H1 (cell line): ENCODE results near the gene GALT. TPM values are rescaled to one million over a fixed set of nuclear protein-coding genes. Genes with fewer than 3 reads are reported as not detected.

Source experiments
- CTCF ChIA-PET: fragments of 300-600 bp; sonication (Branson Sonifier 250); formaldehyde crosslinking; loops from one replicate; lab custom pipeline; 2021; ENCODE audit not compliant: partially characterized antibody; lab: Charles Lee
- POLR2A ChIA-PET: fragments of 300-600 bp; sonication (Branson Sonifier 250); formaldehyde crosslinking; loops from one replicate; lab custom pipeline; 2021; ENCODE audit warnings: inconsistent platforms; ENCODE audit not compliant: partially characterized antibody; lab: Charles Lee
- DNase-seq, 2 experiments: peaks; one replicate each; pipeline versions ENCODE4 v3.0.0 to v3.0.0-alpha.2; 2010 to 2022; ENCODE audit warnings: low spot score in 2 of 2, low read depth in 1 of 2, mixed read lengths in 1 of 2
- FAIRE-seq: peaks from 2 replicates; lab custom pipeline; 2011; peaks lifted over from hg19 to GRCh38; lab: Jason Lieb, UNC
- H2AFZ ChIP-seq: 2 replicates; pipeline ENCODE4 v1.8.1; 2012; ENCODE audit warnings: low read length, inconsistent platforms
- H2AK5ac ChIP-seq: 2 replicates; pipeline ENCODE4 v1.6.1; 2013; ENCODE audit warnings: low read depth, low read length
- H2BK120ac ChIP-seq: replicated peaks from 2 replicates; pipeline ENCODE3; 2013; ENCODE audit warnings: low read depth, low read length, inconsistent platforms
- H2BK12ac ChIP-seq: 2 replicates; pipeline ENCODE4 v1.6.1; 2013; ENCODE audit warnings: low read depth, low read length
- H2BK15ac ChIP-seq: 2 replicates; pipeline ENCODE4 v1.6.1; 2013; ENCODE audit warnings: low read length
- H2BK20ac ChIP-seq: 2 replicates; pipeline ENCODE4 v1.6.1; 2013; ENCODE audit warnings: low read length
- H2BK5ac ChIP-seq: 2 replicates; pipeline ENCODE4 v1.6.1; 2013; ENCODE audit warnings: low read depth, low read length
- H3K14ac ChIP-seq: 2 replicates; pipeline ENCODE4 v1.6.1; 2013; ENCODE audit warnings: inconsistent platforms; ENCODE audit not compliant: insufficient read length
- H3K18ac ChIP-seq: 2 replicates; pipeline ENCODE4 v1.6.1; 2013; ENCODE audit warnings: low read length; ENCODE audit errors: extremely low read depth
- H3K23ac ChIP-seq: 2 replicates; pipeline ENCODE4 v1.6.1; 2013; ENCODE audit warnings: inconsistent platforms; ENCODE audit not compliant: insufficient read length
- H3K23me2 ChIP-seq: 2 replicates; pipeline ENCODE4 v1.6.1; 2013; ENCODE audit warnings: low read depth, low read length
- H3K27ac ChIP-seq: 2 replicates; pipeline ENCODE4 v1.6.1; 2011; ENCODE audit warnings: low read depth, low read length, inconsistent platforms
- H3K27me3 ChIP-seq, 4 experiments: replicated peaks in 1 of 4; 1 replicate in 1 of 4; 2 replicates in 3 of 4; pipeline versions ENCODE4 v1.6.1 to v1.8.1; 2011 to 2013; ENCODE audit warnings: low read length in 3 of 4, mild to moderate bottlenecking in 3 of 4, inconsistent platforms in 2 of 4, mixed read lengths in 2 of 4, moderate library complexity in 1 of 4; ENCODE audit not compliant: control insufficient read depth in 3 of 4, insufficient read depth in 3 of 4; ENCODE audit errors: extremely low read depth in 1 of 4
- H3K36me3 ChIP-seq, 4 experiments: 2 replicates each; pipeline versions ENCODE4 v1.6.1 to v1.8.1; 2011 to 2013; ENCODE audit warnings: mild to moderate bottlenecking in 4 of 4, low read length in 3 of 4, moderate library complexity in 2 of 4, control low read depth in 1 of 4, inconsistent platforms in 1 of 4; ENCODE audit not compliant: insufficient read depth in 4 of 4, control insufficient read depth in 2 of 4
- H3K4ac ChIP-seq: replicated peaks from 2 replicates; pipeline ENCODE3; 2013; ENCODE audit warnings: low read length, low read depth, mixed read lengths, inconsistent platforms; ENCODE audit not compliant: insufficient read length
- H3K4me1 ChIP-seq, 4 experiments: replicated peaks in 1 of 4; 1 replicate in 1 of 4; 2 replicates in 3 of 4; pipeline versions ENCODE4 v1.6.1 to v1.8.1; 2011 to 2013; ENCODE audit warnings: low read length in 3 of 4, inconsistent platforms in 2 of 4, mixed read lengths in 1 of 4; ENCODE audit not compliant: insufficient read depth in 4 of 4, control insufficient read depth in 3 of 4
- H3K4me2 ChIP-seq, 2 experiments: 2 replicates each; pipeline versions ENCODE4 v1.6.1 to v1.8.1; 2011 to 2013; ENCODE audit warnings: low read depth in 2 of 2, low read length in 2 of 2, control low read depth in 1 of 2, inconsistent platforms in 1 of 2, mild to moderate bottlenecking in 1 of 2; ENCODE audit not compliant: insufficient read depth in 1 of 2
- H3K4me3 ChIP-seq, 4 experiments: fragments of 200-600, 300-600 bp in 1 of 4; sonication (generic), shearing (Covaris generic), sonication (Bioruptor Twin) in 1 of 4; 2 replicates each; pipeline versions ENCODE4 v1.5.1 to v1.8.1; 2011 to 2016; ENCODE audit warnings: low read length in 4 of 4, low read depth in 3 of 4, control low read depth in 2 of 4, inconsistent platforms in 2 of 4, mild to moderate bottlenecking in 2 of 4, mixed read lengths in 1 of 4, moderate library complexity in 1 of 4; ENCODE audit not compliant: insufficient read depth in 2 of 4; ENCODE audit errors: extremely low read depth in 1 of 4
- H3K56ac ChIP-seq: replicated peaks from 2 replicates; pipeline ENCODE3; 2013; ENCODE audit warnings: low read depth, mild to moderate bottlenecking, mixed read lengths, low read length, inconsistent platforms; ENCODE audit not compliant: insufficient read length
- H3K79me1 ChIP-seq: 2 replicates; pipeline ENCODE4 v1.6.1; 2013; ENCODE audit warnings: low read depth, low read length, control low read depth
- H3K79me2 ChIP-seq, 2 experiments: 2 replicates each; pipeline versions ENCODE4 v1.6.1 to v1.8.1; 2012 to 2013; ENCODE audit warnings: low read length in 2 of 2, mild to moderate bottlenecking in 2 of 2, inconsistent platforms in 1 of 2; ENCODE audit not compliant: insufficient read depth in 2 of 2, control insufficient read depth in 1 of 2
- H3K9ac ChIP-seq, 4 experiments: replicated peaks in 1 of 4; 1 replicate in 1 of 4; 2 replicates in 3 of 4; pipeline versions ENCODE4 v1.6.1 to v1.8.1; 2011 to 2013; ENCODE audit warnings: low read depth in 3 of 4, low read length in 3 of 4, control low read depth in 2 of 4, mild to moderate bottlenecking in 2 of 4, moderate library complexity in 2 of 4, inconsistent platforms in 1 of 4; ENCODE audit errors: extremely low read depth in 1 of 4
- H3K9me3 ChIP-seq, 2 experiments: 2 replicates each; pipeline versions ENCODE4 v1.6.1 to v1.8.1; 2012 to 2013; ENCODE audit warnings: mild to moderate bottlenecking in 2 of 2, moderate library complexity in 2 of 2, control low read depth in 1 of 2, inconsistent platforms in 1 of 2, low read depth in 1 of 2, low read length in 1 of 2, mixed read lengths in 1 of 2; ENCODE audit not compliant: insufficient read depth in 2 of 2
- H4K20me1 ChIP-seq, 2 experiments: replicated peaks in 1 of 2; 2 replicates each; pipeline versions ENCODE3 to v1.8.1; 2011 to 2013; ENCODE audit warnings: inconsistent platforms in 2 of 2, low read length in 2 of 2, mild to moderate bottlenecking in 1 of 2; ENCODE audit not compliant: insufficient read depth in 2 of 2, control insufficient read depth in 1 of 2
- H4K5ac ChIP-seq: 2 replicates; pipeline ENCODE4 v1.6.1; 2013; ENCODE audit warnings: low read length, low read depth, mixed read lengths, inconsistent platforms; ENCODE audit not compliant: insufficient read length
- H4K8ac ChIP-seq: 2 replicates; pipeline ENCODE4 v1.8.0; 2013; ENCODE audit warnings: mild to moderate bottlenecking, moderate library complexity, low read length, inconsistent platforms; ENCODE audit not compliant: insufficient read depth; ENCODE audit errors: extremely low read depth
- H4K91ac ChIP-seq: replicated peaks from 2 replicates; pipeline ENCODE3; 2013; ENCODE audit warnings: low read length, mixed read lengths, inconsistent platforms; ENCODE audit not compliant: insufficient read length
- TCF12 ChIP-seq: IDR thresholded peaks from 2 replicates; pipeline ENCODE4 v1.6.1; 2011; ENCODE audit warnings: low read depth, mild to moderate bottlenecking, low read length
- WGBS, 2 experiments: shearing (Covaris generic) in 1 of 2; methylation state at CpG; one replicate each; pipeline versions ENCODE4 v1.1.6 to v1.1.7; 2013 to 2015; ENCODE audit warnings: low lambda C conversion rate in 2 of 2, mixed read lengths in 2 of 2, inconsistent platforms in 1 of 2, low coverage in 1 of 2, missing lambda C conversion rate in 1 of 2; ENCODE audit not compliant: insufficient replicate concordance in 2 of 2, insufficient coverage in 1 of 2, insufficient read length in 1 of 2; ENCODE audit errors: extremely low coverage in 1 of 2, missing lambda C conversion rate in 1 of 2; 5-methylcytosine and 5-hydroxymethylcytosine counted together
- polyA plus RNA-seq, 7 experiments: library from polyadenylated mRNA; depleted of rRNA in 3 of 7; stranded (reverse) in 5 of 7; unstranded in 2 of 7; fragments of >200 nt in 5 of 7; fragments of 200-250 nt in 2 of 7; gene quantifications; 1 replicate in 5 of 7; 2 replicates in 1 of 7; 4 replicates in 1 of 7; pipeline versions ENCODE4 v1.2.1 to v1.2.3, GENCODE V29; 2011 to 2013; ENCODE audit warnings: missing spikeins in 2 of 7, mixed read lengths in 2 of 7
- total RNA-seq: library from RNA; stranded (reverse); fragmentation: NEBNext Ultra II Directional; extraction: Animal tissue kit (Norgen Biotek cat#: 25700); gene quantifications from 2 replicates; pipeline ENCODE4 v1.2.1, GENCODE V29; 2021

GALT gene
- total and polyA plus RNA-seq, 2 of the 8 experiments (the other 6 are each of a cell fraction or from before 2014, with no cell fraction given) = 21.9 to 50.6 TPM

DNA sequence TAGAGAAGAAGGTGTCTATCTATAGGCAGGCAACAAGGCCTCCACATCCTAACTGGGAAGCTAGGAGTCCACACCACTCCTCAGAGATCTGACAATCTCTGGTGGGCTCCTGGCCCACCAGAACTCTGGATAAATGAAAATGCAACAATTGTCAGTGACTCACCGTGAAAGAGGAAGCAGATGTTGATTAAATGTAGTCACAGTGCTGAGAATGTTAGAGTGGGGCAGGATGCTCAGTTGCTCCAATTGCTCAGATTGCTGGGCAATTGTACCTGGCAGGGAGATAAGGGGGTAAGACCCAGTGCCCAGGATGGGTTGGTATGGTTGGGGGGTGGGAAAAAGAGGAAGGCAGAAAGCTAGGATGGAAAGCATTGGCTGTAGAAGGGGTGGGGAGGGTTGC lies 40.3 kb downstream of the GALT start:
- Histone ChIP-seq H4K8ac (no peak overlapping the region), H4K20me1 (no peaks in the 10 kb centered on the region), H3K9ac (no peak overlapping the region), H2BK12ac (no peak overlapping the region), H3K4me3 (no peak overlapping the region), H2BK20ac (no peak overlapping the region), H3K9me3 (no peaks in the 10 kb centered on the region), H4K5ac (no peak overlapping the region), H3K23me2 (no peaks in the 10 kb centered on the region; the same call in 1 of the 2 replicates), H3K4me2 (no peak overlapping the region), H3K23ac (no peak overlapping the region), H3K79me1 (no peaks in the 10 kb centered on the region), H3K36me3 (no peaks in the 10 kb centered on the region), H3K18ac (no peak overlapping the region), H3K79me2 (no peaks in the 10 kb centered on the region), H4K91ac (no peak overlapping the region), H3K4ac (no peak overlapping the region), H2AFZ (no peak overlapping the region), H3K56ac (no peak overlapping the region), H3K14ac (no peak overlapping the region), H2AK5ac (no peak overlapping the region), H3K4me1 (peaks cover 0 to 3% (median 1%) of the 10 kb centered on the region in 4 experiments; a peak in 2 of 7 replicates), H3K27ac (no peak overlapping the region), H2BK5ac (no peak overlapping the region), H2BK120ac (no peak overlapping the region), H2BK15ac (no peak overlapping the region), H3K27me3 (no peaks in the 10 kb centered on the region)
- DNase-seq = no peak
- 88% methylated on average over 1 of the region's 1 CpG; no CpG with 5 or more reads in 1 of the 2 experiments for WGBS, 2 experiments
- POLR2A ChIA-PET = no interaction called here
- no peak for FAIRE-seq
- CTCF ChIA-PET = interaction anchor here (1.6 to 12.6 kb wide), 3 partner anchors 12 to 21 kb away, joined by 4 to 147 read pairs (median 39); no protein-coding TSS in a partner anchor
- TF ChIP-seq TCF12 = no peak
